Peyer's patch (tissue), 4 donors: ENCODE results near the gene ZNF19. TPM values are rescaled to one million over a fixed set of nuclear protein-coding genes. Genes with fewer than 3 reads are reported as not detected.

ENCODE experiments used
- DNase-seq, 3 donors: peaks; one replicate each; pipeline ENCODE4 v3.0.0-alpha.2; 2017 to 2019
- H3K27ac ChIP-seq, 4 donors: fragments of 200-600 bp; sonication (generic); one replicate each; pipeline ENCODE4 v1.5.1; 2016 to 2019
- H3K27me3 ChIP-seq, 2 donors: fragments of 200-600 bp; sonication (generic); one replicate each; pipeline ENCODE4 v1.5.1; 2019
- H3K36me3 ChIP-seq, 3 donors: fragments of 200-600 bp; sonication (generic); one replicate each; pipeline ENCODE4 v1.5.1; 2016 to 2019
- H3K4me1 ChIP-seq, 4 donors: fragments of 200-600 bp; sonication (generic); one replicate each; pipeline ENCODE4 v1.5.1; 2016 to 2019
- H3K4me3 ChIP-seq, 4 donors: fragments of 200-600 bp; sonication (generic); 1 replicate in 3 of 4; 2 replicates in 1 of 4; pipeline ENCODE4 v1.5.1; 2016 to 2019; ENCODE audit warnings: mild to moderate bottlenecking in 1 of 4
- H3K9me3 ChIP-seq, 4 donors: fragments of 200-600 bp; sonication (generic); one replicate each; pipeline ENCODE4 v1.5.1; 2016 to 2019; ENCODE audit warnings: mild to moderate bottlenecking in 1 of 4
- POLR2A ChIP-seq, 2 donors: fragments of 450-650 bp; IDR thresholded peaks; one replicate each; pipeline ENCODE4 v1.5.1; 2017; ENCODE audit warnings: antibody characterized with exemption in 2 of 2, mild to moderate bottlenecking in 2 of 2, moderate library complexity in 2 of 2
- total RNA-seq, 4 donors: library from RNA; depleted of rRNA; stranded (reverse); fragments of >200 nt; gene quantifications; one replicate each; pipeline ENCODE4 v1.1.0, GENCODE V29; 2016
- TF ChIP-seq, protein P1 (sequence below), 6 experiments: fragments of 450-650 bp in 4 of 6; fragments of 200-600 bp in 2 of 6; sonication (generic) in 1 of 6; IDR thresholded peaks; one replicate each; pipeline ENCODE4 v1.5.1; 2017 to 2019; ENCODE audit warnings: antibody characterized with exemption in 6 of 6, mild to moderate bottlenecking in 3 of 6, moderate library complexity in 1 of 6

The ZNF19 gene
- total RNA-seq, 4 donors from 2014 or later, result 4.4 to 14.9 (median 10.1) TPM

DNA sequence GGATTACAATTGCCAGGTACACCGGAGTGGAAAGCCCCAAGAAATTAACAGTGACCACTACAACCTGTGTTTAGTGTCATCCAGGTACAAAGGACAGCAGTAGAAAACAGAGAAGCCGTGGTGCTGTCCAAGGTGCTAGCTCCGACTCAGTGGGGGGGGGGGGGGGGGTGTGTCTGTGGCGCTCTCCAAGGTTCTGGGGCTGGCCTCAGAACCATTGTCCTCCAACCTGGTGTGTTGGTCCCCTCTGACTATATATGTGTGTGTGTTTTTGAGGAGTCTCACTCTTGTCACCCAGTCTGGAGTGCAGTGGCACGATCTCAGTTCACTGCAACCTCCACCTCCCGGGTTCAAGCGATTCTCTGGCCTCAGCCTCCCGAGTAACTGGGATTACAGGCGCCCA lies 21.3 kb downstream of the ZNF19 start:
- no peak for DNase-seq
- no peak for TF ChIP-seq POLR2A (IDR thresholded peaks at IDR 0.05)
- TF ChIP-seq, protein P1, sequence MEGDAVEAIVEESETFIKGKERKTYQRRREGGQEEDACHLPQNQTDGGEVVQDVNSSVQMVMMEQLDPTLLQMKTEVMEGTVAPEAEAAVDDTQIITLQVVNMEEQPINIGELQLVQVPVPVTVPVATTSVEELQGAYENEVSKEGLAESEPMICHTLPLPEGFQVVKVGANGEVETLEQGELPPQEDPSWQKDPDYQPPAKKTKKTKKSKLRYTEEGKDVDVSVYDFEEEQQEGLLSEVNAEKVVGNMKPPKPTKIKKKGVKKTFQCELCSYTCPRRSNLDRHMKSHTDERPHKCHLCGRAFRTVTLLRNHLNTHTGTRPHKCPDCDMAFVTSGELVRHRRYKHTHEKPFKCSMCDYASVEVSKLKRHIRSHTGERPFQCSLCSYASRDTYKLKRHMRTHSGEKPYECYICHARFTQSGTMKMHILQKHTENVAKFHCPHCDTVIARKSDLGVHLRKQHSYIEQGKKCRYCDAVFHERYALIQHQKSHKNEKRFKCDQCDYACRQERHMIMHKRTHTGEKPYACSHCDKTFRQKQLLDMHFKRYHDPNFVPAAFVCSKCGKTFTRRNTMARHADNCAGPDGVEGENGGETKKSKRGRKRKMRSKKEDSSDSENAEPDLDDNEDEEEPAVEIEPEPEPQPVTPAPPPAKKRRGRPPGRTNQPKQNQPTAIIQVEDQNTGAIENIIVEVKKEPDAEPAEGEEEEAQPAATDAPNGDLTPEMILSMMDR (IDR thresholded peaks at IDR 0.05), result no peak
- Histone ChIP-seq H3K9me3 (no peaks in the 10 kb centered on the region), H3K4me1 (peaks cover 0 to 1% (median 0%) of the 10 kb centered on the region in 4 donors), H3K27ac (no peak overlapping the region), H3K36me3 (peaks cover 0 to 9% (median 0%) of the 10 kb centered on the region in 3 donors), H3K4me3 (no peak overlapping the region), H3K27me3 (no peaks in the 10 kb centered on the region)

DNA sequence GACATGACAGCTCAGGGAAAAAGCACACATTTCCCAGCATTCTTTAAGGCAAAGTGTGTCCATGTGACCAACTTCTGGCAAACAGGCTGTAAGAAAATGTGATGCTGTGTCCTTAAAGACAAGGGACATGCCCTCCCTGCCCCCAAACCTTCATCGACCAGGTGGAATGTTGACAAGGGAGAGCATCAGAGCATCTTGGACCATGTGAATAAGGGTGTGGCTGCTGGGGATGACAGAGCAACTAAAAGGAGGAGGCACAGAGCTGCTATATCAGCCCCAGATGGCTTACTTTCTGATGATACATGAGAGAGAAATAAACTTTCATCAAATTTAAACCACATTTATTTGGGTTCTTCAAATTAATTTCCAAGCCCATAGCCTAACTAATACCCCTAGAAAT lies 24.9 kb downstream of the ZNF19 start:
- Histone ChIP-seq H3K4me1 (peaks cover 0 to 20% (median 0%) of the 10 kb centered on the region in 4 donors), H3K27ac (no peak overlapping the region), H3K36me3 (no peaks in the 10 kb centered on the region), H3K9me3 (no peaks in the 10 kb centered on the region), H3K27me3 (no peaks in the 10 kb centered on the region), H3K4me3 (no peak overlapping the region)
- no peak for DNase-seq
- TF ChIP-seq, protein P1 (IDR thresholded peaks at IDR 0.05), result no peak

DNA sequence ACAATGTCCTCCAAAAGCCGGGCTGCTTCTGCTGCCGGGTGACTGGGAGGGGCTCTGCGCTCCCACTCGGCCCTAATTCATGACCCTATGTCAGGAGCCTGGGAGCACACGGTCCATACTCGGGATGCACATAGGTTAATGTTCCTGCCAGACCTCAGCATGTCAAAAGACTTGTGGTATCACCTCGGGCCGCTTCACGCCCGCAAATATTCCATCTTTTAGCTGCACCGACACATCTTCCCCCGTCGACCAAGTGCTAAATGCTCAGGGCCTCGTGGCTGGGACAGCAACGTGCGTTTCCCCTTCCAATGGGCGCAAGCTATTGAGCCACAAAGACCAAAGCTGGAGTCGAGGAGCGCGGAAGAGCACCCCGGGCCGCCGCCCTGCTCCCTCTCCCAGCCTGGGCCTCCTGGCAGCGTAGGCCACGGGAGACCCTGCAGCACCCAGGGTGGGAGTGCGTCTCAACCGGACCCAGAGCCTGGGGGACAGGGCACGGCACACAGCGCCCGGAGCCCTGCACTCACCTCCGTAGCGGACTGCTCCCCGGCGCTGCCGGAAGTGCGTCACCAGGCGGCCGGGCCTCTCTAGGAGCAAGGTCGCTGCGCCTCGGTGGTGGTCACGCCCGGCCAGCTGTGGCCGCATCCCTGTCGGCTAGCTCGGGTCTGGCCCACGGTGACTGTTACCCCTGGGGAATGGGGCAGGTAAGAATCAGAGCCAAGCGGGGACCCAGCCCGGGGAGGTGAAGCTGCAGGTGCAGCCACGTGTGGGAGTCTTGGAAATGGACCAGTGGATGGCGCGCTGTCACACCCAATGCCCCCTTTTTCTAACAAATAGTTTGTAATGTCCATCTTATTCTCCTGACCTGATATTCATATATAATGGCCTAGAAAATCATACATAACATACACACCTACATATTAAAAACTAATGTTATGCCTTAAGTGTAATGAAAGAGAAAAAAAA lies 27.2 kb downstream of the ZNF19 start, which contains the start of gene ZNF23:
ZNF23 (minus strand) TSS at position 562 of the 963 bp plus-strand sequence. CDS start 5,451 bp downstream, outside the sequence.
- H3K27me3 ChIP-seq, result no peaks in the 10 kb centered on the region
- DNase-seq, result peak; percentile 86 to 94 (median 90)
- no peaks in the 10 kb centered on the region for H3K9me3 ChIP-seq
- TF ChIP-seq, protein P1 (IDR thresholded peaks at IDR 0.05), result peak in 2 of 6 experiments; percentile 14 to 21
- TF ChIP-seq POLR2A (IDR thresholded peaks at IDR 0.05), result peak; percentile 49 to 52
- peak within 1 kb of the TSS; percentile 63 to 91 (median 80) for H3K4me3 ChIP-seq
- peaks cover 0 to 20% (median 0%) of the 10 kb centered on the region in 4 donors for H3K4me1 ChIP-seq
- peak within 1 kb of the TSS; percentile 83 to 87 (median 86) for H3K27ac ChIP-seq
- H3K36me3 ChIP-seq, result no peaks in the 10 kb centered on the region

DNA sequence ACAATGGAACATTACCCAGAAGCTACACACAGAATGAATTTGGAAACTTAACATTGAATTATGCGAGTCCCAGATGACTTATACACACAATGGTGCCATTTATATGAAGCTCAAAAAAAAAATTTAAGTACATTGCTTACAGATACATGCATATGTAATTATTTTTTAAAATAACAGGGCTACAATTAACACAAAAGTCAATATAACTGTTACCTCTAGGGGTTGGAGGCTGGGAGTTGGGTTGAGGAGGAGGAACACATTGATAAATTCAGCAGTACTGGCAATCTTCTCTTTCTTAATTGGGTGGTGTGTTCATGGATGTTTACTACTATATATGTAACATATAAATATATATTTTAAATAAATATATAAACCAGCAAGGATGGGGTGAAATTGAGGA lies 28.2 kb downstream of the ZNF19 start:
- H3K9me3 ChIP-seq, result no peaks in the 10 kb centered on the region
- peaks cover 0 to 7% (median 0%) of the 10 kb centered on the region in 3 donors for H3K36me3 ChIP-seq
- no peaks in the 10 kb centered on the region for H3K27me3 ChIP-seq
- no peak overlapping the region for H3K4me3 ChIP-seq
- peaks cover 0 to 20% (median 0%) of the 10 kb centered on the region in 4 donors for H3K4me1 ChIP-seq
- TF ChIP-seq POLR2A (IDR thresholded peaks at IDR 0.05), result no peak
- TF ChIP-seq, protein P1 (IDR thresholded peaks at IDR 0.05), result no peak
- H3K27ac ChIP-seq, result no peak overlapping the region
- DNase-seq, result no peak

DNA sequence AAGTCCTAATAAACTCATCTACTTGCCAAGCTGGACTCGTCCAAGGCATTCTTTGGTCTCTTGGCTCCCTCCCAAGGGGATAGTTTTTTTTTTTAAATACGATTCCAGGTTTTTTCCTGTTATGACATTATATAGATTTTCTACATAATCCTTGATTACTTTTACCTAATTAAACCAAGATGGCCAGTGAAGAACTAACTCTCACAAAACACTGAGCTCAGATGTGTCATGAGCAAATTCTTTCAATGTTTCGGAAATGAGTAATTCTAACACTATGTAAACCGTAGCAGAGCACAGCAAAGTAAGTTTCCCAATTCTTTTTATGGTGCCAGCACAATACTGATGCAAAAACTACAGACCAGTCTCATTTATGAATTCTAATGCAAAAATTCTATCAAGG lies 28.9 kb downstream of the ZNF19 start:
- no peaks in the 10 kb centered on the region for H3K9me3 ChIP-seq
- H3K27ac ChIP-seq, result no peak overlapping the region
- peaks cover 0 to 14% (median 0%) of the 10 kb centered on the region in 3 donors for H3K36me3 ChIP-seq
- H3K27me3 ChIP-seq, result no peaks in the 10 kb centered on the region
- no peak overlapping the region for H3K4me3 ChIP-seq
- no peak for DNase-seq
- peaks cover 0 to 20% (median 0%) of the 10 kb centered on the region in 4 donors for H3K4me1 ChIP-seq
- TF ChIP-seq, protein P1 (IDR thresholded peaks at IDR 0.05), result no peak
- no peak for TF ChIP-seq POLR2A (IDR thresholded peaks at IDR 0.05)
